SK-N-SH (cell line): ENCODE data around the gene GUCA1A. TPM values are rescaled to one million over a fixed set of nuclear protein-coding genes. Genes with fewer than 3 reads are reported as not detected.
A peak's percentile ranks its signal among the peaks of the same experiment; 100 is the strongest.

Source experiments
- CTCF ChIA-PET: fragments of 300-600, 350-600 bp; formaldehyde crosslinking; extraction: SDS; loops from one replicate; lab custom pipeline; 2021; lab: Yijun Ruan, JAX
- POLR2A ChIA-PET: fragments of 350-600 bp; sonication (Branson Sonifier 250); formaldehyde crosslinking; extraction: SDS; loops from one replicate; lab custom pipeline; 2020; ENCODE audit warnings: antibody characterized with exemption, inconsistent platforms; lab: Yijun Ruan, JAX
- DNase-seq: peaks from one replicate; pipeline ENCODE4 v3.0.0; 2012
- H2AFZ ChIP-seq: fragments of 200-600 bp; sonication (generic); 2 replicates; pipeline ENCODE4 v1.8.1; 2016; ENCODE audit warnings: antibody characterized with exemption, mild to moderate bottlenecking, low read depth
- H3F3A ChIP-seq: fragments of 200-600 bp; sonication (generic); replicated peaks from 2 replicates; pipeline ENCODE3; 2016; ENCODE audit warnings: antibody characterized with exemption, mild to moderate bottlenecking; ENCODE audit not compliant: insufficient read depth
- H3K27ac ChIP-seq, 2 experiments: fragments of 200-500 bp in 1 of 2; fragments of 200-600 bp in 1 of 2; sonication (Bioruptor generic) in 1 of 2; sonication (generic), shearing (Covaris generic) in 1 of 2; 2 replicates each; pipeline versions ENCODE4 v1.5.1 to v1.6.1; 2014 to 2016; ENCODE audit warnings: low read depth in 2 of 2, inconsistent platforms in 1 of 2, low read length in 1 of 2, mild to moderate bottlenecking in 1 of 2, mixed read lengths in 1 of 2
- H3K27me3 ChIP-seq: fragments of 200-600 bp; sonication (generic), shearing (Covaris generic); 2 replicates; pipeline ENCODE4 v1.6.1; 2016; ENCODE audit warnings: mixed run types; ENCODE audit not compliant: insufficient read depth
- H3K36me3 ChIP-seq, 2 experiments: fragments of 200-500 bp in 1 of 2; fragments of 200-600 bp in 1 of 2; sonication (Bioruptor generic) in 1 of 2; sonication (generic) in 1 of 2; replicated peaks in 1 of 2; 2 replicates each; pipeline versions ENCODE3 to v1.5.1; 2014 to 2016; ENCODE audit warnings: low read length in 1 of 2, mild to moderate bottlenecking in 1 of 2; ENCODE audit not compliant: insufficient read depth in 2 of 2, control insufficient read depth in 1 of 2
- H3K4me1 ChIP-seq, 2 experiments: fragments of 200-500 bp in 1 of 2; fragments of 200-600 bp in 1 of 2; sonication (Bioruptor generic) in 1 of 2; sonication (generic), shearing (Covaris generic) in 1 of 2; 2 replicates each; pipeline versions ENCODE4 v1.5.1 to v1.6.1; 2014 to 2016; ENCODE audit warnings: low read depth in 1 of 2, low read length in 1 of 2, mixed run types in 1 of 2; ENCODE audit not compliant: insufficient read depth in 2 of 2, control insufficient read depth in 1 of 2
- H3K4me2 ChIP-seq: fragments of 200-600 bp; sonication (generic), shearing (Covaris generic); 2 replicates; pipeline ENCODE4 v1.6.1; 2017; ENCODE audit warnings: mixed run types
- H3K4me3 ChIP-seq, 2 experiments: fragments of 200-500 bp in 1 of 2; fragments of 200-600 bp in 1 of 2; sonication (Bioruptor generic) in 1 of 2; sonication (generic), shearing (Covaris generic) in 1 of 2; 2 replicates each; pipeline versions ENCODE4 v1.5.1 to v1.8.1; 2014 to 2016; ENCODE audit warnings: low read depth in 2 of 2, inconsistent platforms in 1 of 2, low read length in 1 of 2, mild to moderate bottlenecking in 1 of 2, mixed read lengths in 1 of 2, moderate library complexity in 1 of 2
- H3K79me2 ChIP-seq: fragments of 200-600 bp; sonication (generic); 2 replicates; pipeline ENCODE4 v1.8.1; 2017; ENCODE audit warnings: mild to moderate bottlenecking; ENCODE audit not compliant: insufficient read depth
- H3K9ac ChIP-seq: fragments of 200-600 bp; sonication (generic); 2 replicates; pipeline ENCODE4 v1.6.1; 2017; ENCODE audit warnings: mixed run types
- H3K9me2 ChIP-seq: fragments of 200-600 bp; sonication (generic); 2 replicates; pipeline ENCODE4 v1.6.1; 2017; ENCODE audit warnings: mixed run types
- H3K9me3 ChIP-seq: fragments of 200-600 bp; sonication (generic); 2 replicates; pipeline ENCODE4 v1.6.1; 2017; ENCODE audit warnings: mixed run types, mild to moderate bottlenecking, moderate library complexity
- H4K20me1 ChIP-seq: fragments of 200-600 bp; sonication (generic); 2 replicates; pipeline ENCODE4 v1.6.1; 2017; ENCODE audit warnings: mild to moderate bottlenecking, mixed run types; ENCODE audit not compliant: insufficient read depth
- CHD2 ChIP-seq: fragments of 150-350 bp; IDR thresholded peaks from 2 replicates; pipeline ENCODE4 v1.6.1; 2018; ENCODE audit warnings: low read length; ENCODE audit not compliant: partially characterized antibody
- CTCF ChIP-seq: fragments of 200-600 bp; sonication (generic); IDR thresholded peaks from 2 replicates; pipeline ENCODE4 v1.6.1; 2017; ENCODE audit warnings: antibody characterized with exemption, mild to moderate bottlenecking, moderate library complexity
- EP300 ChIP-seq, 2 experiments: IDR thresholded peaks; 2 replicates each; pipeline versions ENCODE4 v1.4.0 to v1.6.1; 2012; ENCODE audit warnings: borderline replicate concordance in 1 of 2, low read depth in 1 of 2, low read length in 1 of 2
- EZH2phosphoT487 ChIP-seq: fragments of 200-600 bp; sonication (generic); IDR thresholded peaks from 2 replicates; pipeline ENCODE4 v1.6.1; 2017; ENCODE audit warnings: low read depth, mixed run types, mild to moderate bottlenecking, antibody characterized with exemption, moderate library complexity, borderline replicate concordance
- FOSL2 ChIP-seq: IDR thresholded peaks from 2 replicates; pipeline ENCODE4 v1.4.0; 2012; ENCODE audit warnings: low read depth, mild to moderate bottlenecking, moderate library complexity, borderline replicate concordance
- FOXM1 ChIP-seq: IDR thresholded peaks from 2 replicates; pipeline ENCODE4 v1.4.0; 2012; ENCODE audit warnings: low read depth, mild to moderate bottlenecking
- GABPA ChIP-seq: IDR thresholded peaks from 2 replicates; pipeline ENCODE4 v1.4.0; 2012; ENCODE audit warnings: low read depth, mild to moderate bottlenecking
- GATA2 ChIP-seq: sonication (generic); formaldehyde crosslinking; IDR thresholded peaks from 2 replicates; pipeline ENCODE4 v1.5.0; 2020; ENCODE audit warnings: mild to moderate bottlenecking, missing genetic modification reagents
- MAX ChIP-seq: IDR thresholded peaks from 2 replicates; pipeline ENCODE4 v1.4.0; 2012; ENCODE audit warnings: low read depth
- MEF2A ChIP-seq: IDR thresholded peaks from 2 replicates; pipeline ENCODE4 v1.4.0; 2012; ENCODE audit warnings: low read depth, borderline replicate concordance
- POLR2AphosphoS5 ChIP-seq: IDR thresholded peaks from 2 replicates; pipeline ENCODE4 v1.6.1; 2012; ENCODE audit warnings: low read depth, low read length
- RAD21 ChIP-seq: IDR thresholded peaks from 2 replicates; pipeline ENCODE4 v1.6.1; 2012; ENCODE audit warnings: mild to moderate bottlenecking, low read length
- RCOR1 ChIP-seq: fragments of 150-350 bp; IDR thresholded peaks from 2 replicates; pipeline ENCODE4 v1.6.1; 2017; ENCODE audit warnings: antibody characterized with exemption, low read length
- RFX5 ChIP-seq: IDR thresholded peaks from 2 replicates; pipeline ENCODE4 v1.6.1; 2012; ENCODE audit warnings: mild to moderate bottlenecking, improper control_type of control experiment, low read length
- RXRA ChIP-seq: IDR thresholded peaks from 2 replicates; pipeline ENCODE4 v1.4.0; 2012; ENCODE audit warnings: low read depth, mild to moderate bottlenecking, borderline replicate concordance
- SMC3 ChIP-seq: IDR thresholded peaks from 2 replicates; pipeline ENCODE4 v1.6.1; 2012; ENCODE audit warnings: low read depth, low read length, improper control_type of control experiment
- TCF12 ChIP-seq: IDR thresholded peaks from 2 replicates; pipeline ENCODE4 v1.4.0; 2012
- TEAD4 ChIP-seq: IDR thresholded peaks from 2 replicates; pipeline ENCODE4 v1.4.0; 2012; ENCODE audit warnings: mild to moderate bottlenecking, borderline replicate concordance; ENCODE audit not compliant: insufficient read depth
- USF2 ChIP-seq: fragments of 150-350 bp; IDR thresholded peaks from 2 replicates; pipeline ENCODE4 v1.6.1; 2017; ENCODE audit warnings: antibody characterized with exemption, low read length, low read depth, borderline replicate concordance
- WGBS: methylation state at CpG from one replicate; pipeline ENCODE4 v1.1.6; 2017; ENCODE audit warnings: low lambda C conversion rate; 5-methylcytosine and 5-hydroxymethylcytosine counted together
- polyA plus RNA-seq, 3 experiments: library from polyadenylated mRNA; depleted of rRNA; stranded (reverse); fragments of >200 nt; gene quantifications; 2 replicates each; pipeline ENCODE4 v1.2.3, GENCODE V29; 2012

Gene GUCA1A
- polyA plus RNA-seq, 1 of the 3 experiments (the other 2 are of a cell fraction): 0.77 TPM

GRCh38 chr6:42155293-42155692, 17.9 kb upstream of the GUCA1A start (continued):
- TF ChIP-seq MEF2A (no peak), FOSL2 (no peak), TEAD4 (no peak), RXRA (no peak), USF2 (no peak), POLR2AphosphoS5 (no peak), EZH2phosphoT487 (no peak), EP300 (IDR thresholded peaks at IDR 0.05; ENCODE audit: borderline replicate concordance in 1 of 2, low read depth in 1 of 2, low read length in 1 of 2) (no peak)
- TF ChIP-seq, all 33 proteins: peak for 0

GRCh38 chr6:42156638-42157037, 16.5 kb upstream of the GUCA1A start:
- WGBS: 59% methylated on average over 3 of the region's 3 CpGs

GRCh38 chr6:42158011-42158410, 15.2 kb upstream of the GUCA1A start:
- ChIA-PET CTCF (interaction anchor here (0.6 to 1.2 kb wide), 3 partner anchors 21 to 84 kb away, joined by 3 to 4 read pairs (median 3); no protein-coding TSS in a partner anchor), POLR2A (no interaction called here)
- Histone ChIP-seq H3K4me2 (no peak overlapping the region), H3K9me3 (no peaks in the 10 kb centered on the region), H3K36me3 (no peaks in the 10 kb centered on the region), H3K27ac (no peak overlapping the region), H3K9ac (no peak overlapping the region), H3K9me2 (no peaks in the 10 kb centered on the region), H2AFZ (no peak overlapping the region), H3F3A (no peaks in the 10 kb centered on the region), H4K20me1 (no peaks in the 10 kb centered on the region), H3K27me3 (no peaks in the 10 kb centered on the region), H3K4me1 (peaks cover 0 to 11% of the 10 kb centered on the region in 2 experiments; a peak in 2 of 4 replicates), H3K4me3 (no peak overlapping the region), H3K79me2 (no peaks in the 10 kb centered on the region)
- DNase-seq: peak; percentile 48
- WGBS: 36% methylated on average over 2 of the region's 2 CpGs
- TF ChIP-seq TCF12 (peak; percentile 65; the same call in 1 of the 2 replicates), MAX (0 out of 2 replicates have a peak, but pooled peaks have one; percentile 12), CTCF (no peak), GABPA (no peak), RFX5 (no peak), CHD2 (no peak), FOXM1 (no peak)

More at GRCh38 chr6:42156638-42157037, 16.5 kb upstream of the GUCA1A start:
- Histone ChIP-seq H3K36me3 (no peaks in the 10 kb centered on the region), H3K4me1 (peaks cover 0 to 11% of the 10 kb centered on the region in 2 experiments; a peak in 2 of 4 replicates), H3K4me2 (no peak overlapping the region), H2AFZ (no peak overlapping the region), H3F3A (no peaks in the 10 kb centered on the region), H3K27me3 (no peaks in the 10 kb centered on the region), H3K9ac (no peak overlapping the region), H3K9me3 (no peaks in the 10 kb centered on the region), H4K20me1 (no peaks in the 10 kb centered on the region), H3K9me2 (no peaks in the 10 kb centered on the region), H3K4me3 (no peak overlapping the region), H3K79me2 (no peaks in the 10 kb centered on the region), H3K27ac (no peak overlapping the region)
- POLR2A ChIA-PET: no interaction called here
- CTCF ChIA-PET: interaction anchor here (1.2 to 1.6 kb wide), 3 partner anchors 9 to 81 kb away, joined by 3 to 5 read pairs (median 4); no protein-coding TSS in a partner anchor
- no peak for TF ChIP-seq RAD21
- TF ChIP-seq RCOR1: no peak
- TF ChIP-seq GATA2 (CRISPR knock-in tag): no peak
- TF ChIP-seq SMC3: no peak
- no peak for TF ChIP-seq RFX5
- no peak for DNase-seq
